Parathyroid adenoma (tissue), 2 donors: Measurements from ENCODE around the gene ZNF750.
A peak's percentile ranks its signal among the peaks of the same experiment; 100 is the strongest.

Experiments
- H2AFZ ChIP-seq: fragments of 300-600 bp; sonication (generic); one replicate; pipeline ENCODE4 v1.7.0; 2017; ENCODE audit warnings: antibody characterized with exemption, mild to moderate bottlenecking
- H3K27ac ChIP-seq: fragments of 300-600 bp; sonication (generic); one replicate; pipeline ENCODE4 v1.7.0; 2017
- H3K27me3 ChIP-seq: fragments of 300-600 bp; sonication (generic); one replicate; pipeline ENCODE4 v1.7.0; 2017; ENCODE audit warnings: low read length; ENCODE audit not compliant: control insufficient read depth, insufficient read depth
- H3K36me3 ChIP-seq: fragments of 300-600 bp; sonication (generic); one replicate; pipeline ENCODE4 v1.7.0; 2017; ENCODE audit warnings: low read length; ENCODE audit not compliant: control insufficient read depth, insufficient read depth
- H3K4me1 ChIP-seq: fragments of 300-600 bp; sonication (generic); one replicate; pipeline ENCODE4 v1.7.0; 2017; ENCODE audit warnings: control low read depth
- H3K4me2 ChIP-seq: fragments of 300-600 bp; sonication (generic); one replicate; pipeline ENCODE4 v1.7.0; 2017; ENCODE audit warnings: low read length
- H3K4me3 ChIP-seq: fragments of 300-600 bp; sonication (generic); one replicate; pipeline ENCODE4 v1.7.0; 2017; ENCODE audit warnings: low read depth, low read length
- H3K79me2 ChIP-seq: fragments of 300-600 bp; sonication (generic); one replicate; pipeline ENCODE4 v1.7.0; 2017; ENCODE audit warnings: control low read depth
- H3K9ac ChIP-seq: fragments of 300-600 bp; sonication (generic); one replicate; pipeline ENCODE4 v1.7.0; 2017; ENCODE audit warnings: mild to moderate bottlenecking
- H3K9me3 ChIP-seq: fragments of 300-600 bp; sonication (generic); one replicate; pipeline ENCODE4 v1.7.0; 2017; ENCODE audit warnings: low read length; ENCODE audit not compliant: control insufficient read depth
- TF ChIP-seq, protein P1 (sequence below): fragments of 300-600 bp; sonication (generic); IDR thresholded peaks from one replicate; pipeline ENCODE4 v1.7.0; 2017; ENCODE audit warnings: antibody characterized with exemption, mild to moderate bottlenecking
- donor health status: primary hyperparathyroidism.

The ZNF750 gene

DNA sequence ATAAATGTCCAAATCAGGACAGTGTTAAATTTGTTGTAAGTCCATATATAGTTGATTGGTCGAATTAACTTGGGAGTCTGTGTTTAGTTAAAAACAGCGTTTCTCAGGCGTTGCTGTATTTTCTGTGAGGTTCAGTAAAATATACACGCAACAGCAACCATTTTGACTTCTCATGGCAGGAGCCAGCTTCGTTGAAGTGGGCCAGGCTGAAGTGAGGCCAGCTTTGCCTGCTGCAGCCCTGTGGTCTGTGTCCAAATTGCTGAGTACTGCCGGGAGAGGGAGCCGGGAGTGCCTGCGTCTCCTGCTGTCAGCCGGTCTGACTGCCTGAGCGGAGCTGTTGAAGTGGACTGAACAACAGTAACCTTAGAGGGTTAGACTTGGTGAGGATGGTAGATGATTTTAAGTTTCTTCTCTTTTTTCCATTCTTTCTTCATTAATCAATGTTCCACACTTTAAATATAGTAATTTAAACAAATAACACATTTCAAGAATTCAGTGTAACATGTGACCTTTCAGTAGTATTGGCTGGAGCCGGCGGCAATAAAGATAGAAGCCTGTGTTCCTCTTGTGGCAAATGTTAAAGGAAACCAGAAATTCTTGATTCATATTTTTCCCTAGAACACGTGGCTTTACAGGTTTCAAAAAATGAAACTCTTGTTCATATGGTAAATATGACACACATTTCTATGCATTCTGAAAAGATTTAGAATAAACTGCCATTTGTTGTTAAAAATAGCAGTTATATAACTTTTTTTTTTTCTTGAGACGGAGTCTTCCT is 37.0 kb upstream of the ZNF750 start:
- Histone ChIP-seq H3K4me1 (no peaks in the 10 kb centered on the region), H3K9ac (no peak overlapping the region)

GRCh38 chr17:82876149-82876548 is 36.3 kb upstream of the ZNF750 start:
- Histone ChIP-seq H3K9me3 (no peaks in the 10 kb centered on the region), H3K9ac (no peak overlapping the region)

More for the DNA sequence above, 37.0 kb upstream of the ZNF750 start:
- H3K27ac ChIP-seq: peak overlapping the region; percentile 1
- no peak overlapping the region for H2AFZ ChIP-seq
- peaks cover 43% of the 10 kb centered on the region for H3K79me2 ChIP-seq
- H3K36me3 ChIP-seq: no peaks in the 10 kb centered on the region
- no peak overlapping the region for H3K4me2 ChIP-seq
- H3K4me3 ChIP-seq: no peak overlapping the region
- no peaks in the 10 kb centered on the region for H3K27me3 ChIP-seq
- TF ChIP-seq, protein P1, sequence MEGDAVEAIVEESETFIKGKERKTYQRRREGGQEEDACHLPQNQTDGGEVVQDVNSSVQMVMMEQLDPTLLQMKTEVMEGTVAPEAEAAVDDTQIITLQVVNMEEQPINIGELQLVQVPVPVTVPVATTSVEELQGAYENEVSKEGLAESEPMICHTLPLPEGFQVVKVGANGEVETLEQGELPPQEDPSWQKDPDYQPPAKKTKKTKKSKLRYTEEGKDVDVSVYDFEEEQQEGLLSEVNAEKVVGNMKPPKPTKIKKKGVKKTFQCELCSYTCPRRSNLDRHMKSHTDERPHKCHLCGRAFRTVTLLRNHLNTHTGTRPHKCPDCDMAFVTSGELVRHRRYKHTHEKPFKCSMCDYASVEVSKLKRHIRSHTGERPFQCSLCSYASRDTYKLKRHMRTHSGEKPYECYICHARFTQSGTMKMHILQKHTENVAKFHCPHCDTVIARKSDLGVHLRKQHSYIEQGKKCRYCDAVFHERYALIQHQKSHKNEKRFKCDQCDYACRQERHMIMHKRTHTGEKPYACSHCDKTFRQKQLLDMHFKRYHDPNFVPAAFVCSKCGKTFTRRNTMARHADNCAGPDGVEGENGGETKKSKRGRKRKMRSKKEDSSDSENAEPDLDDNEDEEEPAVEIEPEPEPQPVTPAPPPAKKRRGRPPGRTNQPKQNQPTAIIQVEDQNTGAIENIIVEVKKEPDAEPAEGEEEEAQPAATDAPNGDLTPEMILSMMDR: peak; percentile 60
- no peaks in the 10 kb centered on the region for H3K9me3 ChIP-seq

DNA sequence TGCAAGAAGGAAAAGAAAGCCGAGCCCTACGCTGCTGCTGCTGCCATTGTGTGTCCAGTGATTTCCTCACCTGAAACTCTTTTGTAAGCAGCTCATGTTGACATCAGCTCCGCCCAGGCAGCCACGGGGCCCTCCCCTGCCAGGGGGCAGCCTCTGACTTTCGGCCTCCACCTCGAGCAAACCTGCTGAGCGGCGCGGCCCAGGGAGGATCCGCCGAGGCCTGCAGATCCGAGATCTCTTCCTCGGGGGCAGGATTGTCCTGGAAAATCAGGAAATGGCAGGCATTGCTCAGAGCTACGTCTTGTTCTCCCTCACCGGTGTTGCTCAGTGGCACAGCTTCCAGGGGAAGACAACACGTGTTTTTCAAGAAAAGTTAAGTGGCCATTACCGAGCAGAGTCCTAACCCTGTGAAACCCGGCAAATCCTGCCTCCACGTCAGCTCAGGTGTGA is 35.6 kb upstream of the ZNF750 start:
- H2AFZ ChIP-seq: no peak overlapping the region
- peaks cover 32% of the 10 kb centered on the region for H3K79me2 ChIP-seq
- H3K4me3 ChIP-seq: no peak overlapping the region
- no peaks in the 10 kb centered on the region for H3K9me3 ChIP-seq
- TF ChIP-seq, protein P1: no peak
- H3K4me1 ChIP-seq: no peaks in the 10 kb centered on the region
- no peak overlapping the region for H3K9ac ChIP-seq
- no peaks in the 10 kb centered on the region for H3K27me3 ChIP-seq
- H3K36me3 ChIP-seq: no peaks in the 10 kb centered on the region
- no peak overlapping the region for H3K27ac ChIP-seq
- no peak overlapping the region for H3K4me2 ChIP-seq

More at GRCh38 chr17:82876149-82876548, 36.3 kb upstream of the ZNF750 start:
- H3K4me1 ChIP-seq: no peaks in the 10 kb centered on the region
- H3K27ac ChIP-seq: no peak overlapping the region
- TF ChIP-seq, protein P1: no peak
- H3K79me2 ChIP-seq: peaks cover 39% of the 10 kb centered on the region
- no peaks in the 10 kb centered on the region for H3K27me3 ChIP-seq
- no peaks in the 10 kb centered on the region for H3K36me3 ChIP-seq
- H2AFZ ChIP-seq: no peak overlapping the region
- no peak overlapping the region for H3K4me2 ChIP-seq
- no peak overlapping the region for H3K4me3 ChIP-seq

DNA sequence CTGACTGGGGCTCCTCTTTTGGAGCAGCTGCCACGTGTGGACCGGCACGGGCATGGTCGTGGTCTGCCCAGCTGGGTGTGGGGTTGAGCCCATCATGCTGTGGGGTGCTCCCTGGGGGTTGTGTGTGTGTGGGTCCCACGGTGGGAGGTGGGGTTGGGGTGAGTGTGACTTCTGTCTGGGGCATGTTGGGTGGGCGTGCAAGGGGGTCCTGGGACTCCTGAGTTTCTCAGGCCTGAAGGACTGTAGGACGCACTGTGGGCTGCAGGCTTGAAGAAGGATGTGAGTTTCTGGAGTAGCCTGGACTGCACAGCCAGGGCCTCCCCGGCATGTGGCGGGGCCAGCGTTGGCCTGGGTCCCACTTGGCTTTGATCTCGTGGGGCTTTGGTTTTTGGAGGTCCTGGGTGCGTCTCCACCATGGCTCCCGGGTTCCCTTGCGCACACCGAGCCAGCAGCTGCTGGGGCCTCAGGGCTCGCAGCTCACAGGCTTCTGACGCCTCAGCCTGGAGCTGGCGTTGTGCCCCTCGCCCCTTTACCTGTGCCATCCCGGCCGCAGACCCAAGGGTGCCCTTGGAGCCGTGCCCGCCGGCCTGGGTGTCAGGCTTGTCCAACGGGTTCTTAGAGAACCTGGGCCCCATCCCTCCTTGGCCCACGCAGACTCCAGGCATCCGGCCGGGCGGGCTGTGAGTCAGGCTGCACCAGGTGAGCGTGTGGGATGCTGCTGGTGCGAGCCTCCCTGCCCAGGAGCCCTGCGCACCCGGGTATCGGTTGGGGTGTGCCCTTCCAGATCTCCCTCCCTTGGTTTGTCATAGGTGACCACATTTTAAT is 34.4 kb upstream of the ZNF750 start:
- Histone ChIP-seq H3K36me3 (no peaks in the 10 kb centered on the region), H3K9me3 (no peaks in the 10 kb centered on the region), H3K4me1 (no peaks in the 10 kb centered on the region), H2AFZ (no peak overlapping the region), H3K9ac (no peak overlapping the region), H3K27me3 (no peaks in the 10 kb centered on the region), H3K79me2 (peaks cover 20% of the 10 kb centered on the region), H3K4me3 (no peak overlapping the region), H3K27ac (no peak overlapping the region), H3K4me2 (no peak overlapping the region)
- TF ChIP-seq, protein P1: no peak
